Camera-type eye (tissue), 1 donor: ENCODE results near the gene FOXC1. TPM values are rescaled to one million over a fixed set of nuclear protein-coding genes. Genes with fewer than 3 reads are reported as not detected.

ENCODE experiments used
- total RNA-seq: library from RNA; depleted of rRNA; stranded (reverse); fragments of >200 nt; gene quantifications from one replicate; pipeline ENCODE4 v1.2.3, GENCODE V29; 2014

Gene FOXC1
- total RNA-seq = 43.8 TPM

DNA sequence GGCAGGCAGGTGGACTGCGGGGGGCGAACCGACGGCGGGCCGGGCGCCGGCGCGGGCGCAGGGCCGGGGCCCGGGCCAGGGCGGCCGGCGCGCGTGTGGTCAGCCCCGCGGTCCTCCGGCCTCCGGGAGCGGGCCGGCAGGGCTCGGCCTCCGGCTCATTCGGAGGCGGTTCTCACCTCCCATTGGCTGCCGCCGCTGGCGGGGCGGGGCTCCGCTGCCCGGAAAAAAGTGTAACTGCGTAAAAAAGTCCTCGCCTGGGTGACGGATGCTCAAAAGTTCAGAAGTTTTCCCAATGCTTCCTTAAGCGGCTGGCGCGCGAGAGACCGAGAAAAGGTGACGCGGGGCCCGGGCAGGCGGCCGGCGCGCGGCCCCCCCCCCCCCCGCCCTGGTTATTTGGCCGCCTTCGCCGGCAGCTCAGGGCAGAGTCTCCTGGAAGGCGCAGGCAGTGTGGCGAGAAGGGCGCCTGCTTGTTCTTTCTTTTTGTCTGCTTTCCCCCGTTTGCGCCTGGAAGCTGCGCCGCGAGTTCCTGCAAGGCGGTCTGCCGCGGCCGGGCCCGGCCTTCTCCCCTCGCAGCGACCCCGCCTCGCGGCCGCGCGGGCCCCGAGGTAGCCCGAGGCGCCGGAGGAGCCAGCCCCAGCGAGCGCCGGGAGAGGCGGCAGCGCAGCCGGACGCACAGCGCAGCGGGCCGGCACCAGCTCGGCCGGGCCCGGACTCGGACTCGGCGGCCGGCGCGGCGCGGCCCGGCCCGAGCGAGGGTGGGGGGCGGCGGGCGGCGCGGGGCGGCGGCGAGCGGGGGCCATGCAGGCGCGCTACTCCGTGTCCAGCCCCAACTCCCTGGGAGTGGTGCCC, at the start of gene FOXC1:
TSS of gene FOXC1 (plus strand) at position 268 of the 849 bp plus-strand sequence. CDS start at position 799, 531 bp downstream.

Other genes with a start within 250 kb of the FOXC1 start
- 18.0 TPM for gene FOXF2, start 220.3 kb upstream of the FOXC1 start, total RNA-seq